ENCODE measurements around the gene KIRREL3.

- TF ChIP-seq CTCF (IDR thresholded peaks at IDR 0.05), result no peak
- TF ChIP-seq POLR2A (IDR thresholded peaks at IDR 0.05), result no peak
These were observed 353.6 kb downstream of the KIRREL3 start for GRCh38 chr11:126646701-126647557.

Measured in prostate gland (tissue), 2 donors.